H9 (cell line): ENCODE results near the gene PPP1R15A. TPM values are rescaled to one million over a fixed set of nuclear protein-coding genes. Genes with fewer than 3 reads are reported as not detected.
"Not testable (repeated sequence)": the region's sequence is repeated elsewhere in the genome, so short reads cannot be mapped to it uniquely, and the experiment has no call there.

ENCODE experiments used
- DNase-seq: peaks from one replicate; pipeline ENCODE4 v3.0.0-alpha.2; 2017
- H2AFZ ChIP-seq: one replicate; pipeline ENCODE4 v1.6.1; 2013; ENCODE audit warnings: mild to moderate bottlenecking, low read length, control low read depth, moderate library complexity
- H2AK5ac ChIP-seq: 2 replicates; pipeline ENCODE4 v1.6.1; 2013; ENCODE audit warnings: low read length, control low read depth, mixed read lengths; ENCODE audit not compliant: insufficient read length
- H2BK120ac ChIP-seq: one replicate; pipeline ENCODE4 v1.6.1; 2013; ENCODE audit warnings: low read depth, mild to moderate bottlenecking, low read length, control low read depth, inconsistent platforms; ENCODE audit not compliant: poor library complexity, severe bottlenecking
- H2BK12ac ChIP-seq: 2 replicates; pipeline ENCODE4 v1.6.1; 2013; ENCODE audit warnings: low read length, control low read depth, mixed read lengths, low read depth; ENCODE audit not compliant: insufficient read length
- H2BK15ac ChIP-seq: 2 replicates; pipeline ENCODE4 v1.6.1; 2013; ENCODE audit warnings: low read depth, low read length, control low read depth
- H2BK20ac ChIP-seq: one replicate; pipeline ENCODE4 v1.6.1; 2013; ENCODE audit warnings: low read depth, mild to moderate bottlenecking, low read length, control low read depth, inconsistent platforms; ENCODE audit not compliant: poor library complexity, severe bottlenecking
- H2BK5ac ChIP-seq: 2 replicates; pipeline ENCODE4 v1.6.1; 2013; ENCODE audit warnings: low read length, control low read depth, mixed read lengths; ENCODE audit not compliant: insufficient read length
- H3K14ac ChIP-seq: 2 replicates; pipeline ENCODE4 v1.6.1; 2013; ENCODE audit warnings: low read length, control low read depth; ENCODE audit not compliant: insufficient read depth
- H3K18ac ChIP-seq: 2 replicates; pipeline ENCODE4 v1.6.1; 2013; ENCODE audit warnings: low read depth, mild to moderate bottlenecking, mixed read lengths, low read length, control low read depth; ENCODE audit not compliant: insufficient read length
- H3K23ac ChIP-seq: 2 replicates; pipeline ENCODE4 v1.6.1; 2013; ENCODE audit warnings: low read length, control low read depth, mixed read lengths, low read depth; ENCODE audit not compliant: insufficient read length
- H3K23me2 ChIP-seq: 2 replicates; pipeline ENCODE4 v1.6.1; 2013; ENCODE audit warnings: low read depth, mild to moderate bottlenecking, mixed read lengths, low read length, control low read depth; ENCODE audit not compliant: insufficient read length, poor library complexity, severe bottlenecking
- H3K27ac ChIP-seq: 2 replicates; pipeline ENCODE4 v1.5.1; 2013; ENCODE audit warnings: low read length, control low read depth, mixed read lengths, low read depth; ENCODE audit not compliant: insufficient read length
- H3K27me3 ChIP-seq: 2 replicates; pipeline ENCODE4 v1.6.1; 2013; ENCODE audit warnings: low read length, control low read depth, inconsistent platforms; ENCODE audit not compliant: insufficient read depth
- H3K4ac ChIP-seq: 2 replicates; pipeline ENCODE4 v1.6.1; 2013; ENCODE audit warnings: low read depth, mild to moderate bottlenecking, control low read depth, inconsistent platforms, low read length, moderate library complexity
- H3K4me1 ChIP-seq: 2 replicates; pipeline ENCODE4 v1.6.1; 2013; ENCODE audit warnings: low read length, control low read depth, inconsistent platforms; ENCODE audit not compliant: insufficient read depth
- H3K4me2 ChIP-seq: 2 replicates; pipeline ENCODE4 v1.6.1; 2013; ENCODE audit warnings: low read length, control low read depth, mixed read lengths; ENCODE audit not compliant: insufficient read length, insufficient read depth
- H3K56ac ChIP-seq: 2 replicates; pipeline ENCODE4 v1.6.1; 2013; ENCODE audit warnings: low read depth, mild to moderate bottlenecking, mixed read lengths, low read length, control low read depth; ENCODE audit not compliant: insufficient read length
- H3K79me1 ChIP-seq: 2 replicates; pipeline ENCODE4 v1.6.1; 2013; ENCODE audit warnings: low read depth, mild to moderate bottlenecking, moderate library complexity, low read length, control low read depth, inconsistent platforms; ENCODE audit not compliant: insufficient read depth, poor library complexity, severe bottlenecking
- H3K79me2 ChIP-seq: 2 replicates; pipeline ENCODE4 v1.6.1; 2013; ENCODE audit warnings: low read length, control low read depth, inconsistent platforms; ENCODE audit not compliant: insufficient read depth
- H3K9ac ChIP-seq: 2 replicates; pipeline ENCODE4 v1.6.1; 2013; ENCODE audit warnings: low read length, control low read depth, mixed read lengths; ENCODE audit not compliant: insufficient read length; ENCODE audit errors: extremely low read depth
- H3K9me3 ChIP-seq: one replicate; pipeline ENCODE4 v1.6.1; 2013; ENCODE audit warnings: low read depth, low read length, inconsistent platforms; ENCODE audit not compliant: control insufficient read depth
- H3T11ph ChIP-seq: one replicate; pipeline ENCODE4 v1.6.1; 2013; ENCODE audit warnings: mild to moderate bottlenecking, low read length, control low read depth, inconsistent platforms
- H4K20me1 ChIP-seq: one replicate; pipeline ENCODE4 v1.6.1; 2013; ENCODE audit not compliant: control insufficient read depth, insufficient read length, insufficient read depth
- H4K5ac ChIP-seq: 2 replicates; pipeline ENCODE4 v1.6.1; 2013; ENCODE audit warnings: low read depth, mild to moderate bottlenecking, mixed read lengths, low read length, control low read depth; ENCODE audit not compliant: insufficient read length
- H4K8ac ChIP-seq: replicated peaks from 2 replicates; pipeline ENCODE4 v1.6.1; 2013; ENCODE audit warnings: low read length, control low read depth, mixed read lengths, low read depth; ENCODE audit not compliant: insufficient read length
- H4K91ac ChIP-seq: 2 replicates; pipeline ENCODE4 v1.6.1; 2013; ENCODE audit warnings: low read depth, mild to moderate bottlenecking, moderate library complexity, mixed read lengths, low read length, control low read depth; ENCODE audit not compliant: insufficient read length
- H3K27ac Mint-ChIP-seq, 3 experiments: 2 replicates in 2 of 3; 3 replicates in 1 of 3; pipeline ENCODE4 v1.8.0; 2020 to 2021; ENCODE audit warnings: mixed read lengths in 3 of 3, mild to moderate bottlenecking in 1 of 3, moderate library complexity in 1 of 3
- H3K27me3 Mint-ChIP-seq: 2 replicates; pipeline ENCODE4 v1.8.0; 2021; ENCODE audit warnings: low read depth, mild to moderate bottlenecking, moderate library complexity, mixed read lengths
- H3K36me3 Mint-ChIP-seq, 3 experiments: 2 replicates in 2 of 3; 3 replicates in 1 of 3; pipeline ENCODE4 v1.8.0; 2020 to 2021; ENCODE audit warnings: low read depth in 3 of 3, mixed read lengths in 3 of 3; ENCODE audit not compliant: insufficient read depth in 1 of 3
- H3K4me1 Mint-ChIP-seq, 2 experiments: 2 replicates each; pipeline ENCODE4 v1.8.0; 2020; ENCODE audit warnings: mixed read lengths in 2 of 2
- H3K4me3 Mint-ChIP-seq, 2 experiments: 2 replicates in 1 of 2; 3 replicates in 1 of 2; pipeline ENCODE4 v1.8.0; 2020 to 2021; ENCODE audit warnings: mild to moderate bottlenecking in 2 of 2, mixed read lengths in 2 of 2, moderate library complexity in 1 of 2
- H3K9me3 Mint-ChIP-seq, 2 experiments: 2 replicates in 1 of 2; 3 replicates in 1 of 2; pipeline ENCODE4 v1.8.0; 2020; ENCODE audit warnings: mild to moderate bottlenecking in 2 of 2, mixed read lengths in 2 of 2, moderate library complexity in 1 of 2
- CTCF ChIP-seq: fragments of 200-600 bp; sonication (generic); conservative IDR thresholded peaks from 3 replicates; pipeline ENCODE4 v1.8.0; 2021; ENCODE audit warnings: antibody characterized with exemption, mild to moderate bottlenecking
- WGBS: extraction: QIAGEN DNeasy Blood & Tissue Kit; methylation state at CpG from one replicate; pipeline ENCODE4 v1.1.7; 2013; ENCODE audit warnings: missing lambda C conversion rate, low lambda C conversion rate, mixed read lengths; ENCODE audit not compliant: insufficient read length; ENCODE audit errors: extremely low coverage; 5-methylcytosine and 5-hydroxymethylcytosine counted together
- total RNA-seq: library from RNA; stranded (reverse); gene quantifications from 2 replicates; pipeline ENCODE4 v1.2.1, GENCODE V29; 2021

PPP1R15A gene
- total RNA-seq, 1 experiment from 2014 or later: 17.2 TPM

- Histone ChIP-seq H4K5ac (no peak overlapping the region), H2BK5ac (no peak overlapping the region), H4K8ac (no peak overlapping the region), H3K4me1 (no peaks in the 10 kb centered on the region), H3K14ac (no peak overlapping the region), H4K20me1 (no peaks in the 10 kb centered on the region), H2AFZ (no peak overlapping the region), H3K9ac (no peak overlapping the region), H2BK12ac (no peak overlapping the region), H4K91ac (no peak overlapping the region), H3K23ac (no peak overlapping the region), H2AK5ac (no peak overlapping the region), H3K9me3 (no peaks in the 10 kb centered on the region), H3K23me2 (no peaks in the 10 kb centered on the region), H3K79me1 (no peaks in the 10 kb centered on the region), H3K4ac (no peak overlapping the region), H3K18ac (no peak overlapping the region), H2BK20ac (no peak overlapping the region), H3K4me2 (no peak overlapping the region), H3K27ac (no peak overlapping the region), H2BK120ac (no peak overlapping the region), H2BK15ac (no peak overlapping the region), H3K27me3 (no peaks in the 10 kb centered on the region), H3K56ac (no peak overlapping the region), H3K79me2 (no peaks in the 10 kb centered on the region), H3T11ph (no peak overlapping the region)
- no peak for TF ChIP-seq CTCF
- no peak overlapping the region for H3K27ac Mint-ChIP-seq
- no peaks in the 10 kb centered on the region for H3K9me3 Mint-ChIP-seq
- no CpG with 5 or more reads among the region's 15 CpGs for WGBS
- H3K4me1 Mint-ChIP-seq: peaks cover 4 to 8% of the 10 kb centered on the region in 2 experiments
- DNase-seq: no peak
- no peak overlapping the region for H3K4me3 Mint-ChIP-seq
- no peaks in the 10 kb centered on the region for H3K27me3 Mint-ChIP-seq
- H3K36me3 Mint-ChIP-seq: peaks cover 4 to 30% (median 23%) of the 10 kb centered on the region in 3 experiments
Measured at GRCh38 chr19:48845384-48845783, 26.8 kb upstream of the PPP1R15A start.

GRCh38 chr19:48846659-48847058, 25.6 kb upstream of the PPP1R15A start:
- H2AK5ac ChIP-seq, H4K91ac ChIP-seq, H3K9me3 ChIP-seq, H3K23me2 ChIP-seq, H2BK20ac ChIP-seq, H2AFZ ChIP-seq, H4K5ac ChIP-seq, H2BK5ac ChIP-seq, H3K79me2 ChIP-seq, H3K14ac ChIP-seq, DNase-seq, H3K4me2 ChIP-seq, H3K56ac ChIP-seq, H3K9ac ChIP-seq, H3K23ac ChIP-seq, H3T11ph ChIP-seq, H3K4me1 Mint-ChIP-seq, H3K9me3 Mint-ChIP-seq, H3K27me3 Mint-ChIP-seq, H3K4me1 ChIP-seq, H2BK120ac ChIP-seq, H3K18ac ChIP-seq, H3K4ac ChIP-seq, H3K79me1 ChIP-seq, H3K27ac Mint-ChIP-seq, H2BK15ac ChIP-seq, H3K4me3 Mint-ChIP-seq, H4K8ac ChIP-seq, H4K20me1 ChIP-seq, H2BK12ac ChIP-seq, H3K27me3 ChIP-seq, H3K27ac ChIP-seq: not testable (repeated sequence)
- no CpG with 5 or more reads among the region's 3 CpGs for WGBS
- H3K36me3 Mint-ChIP-seq: peaks cover 4 to 33% (median 23%) of the 10 kb centered on the region in 3 experiments
